ENCODE measurements around the gene WASF2. TPM values are rescaled to one million over a fixed set of nuclear protein-coding genes. Genes with fewer than 3 reads are reported as not detected.
A peak's percentile ranks its signal among the peaks of the same experiment; 100 is the strongest.
"Not testable (repeated sequence)": the region's sequence is repeated elsewhere in the genome, so short reads cannot be mapped to it uniquely, and the experiment has no call there.

Gene WASF2
- total RNA-seq, 2 experiments from 2014 or later, result 109 to 110 TPM

DNA sequence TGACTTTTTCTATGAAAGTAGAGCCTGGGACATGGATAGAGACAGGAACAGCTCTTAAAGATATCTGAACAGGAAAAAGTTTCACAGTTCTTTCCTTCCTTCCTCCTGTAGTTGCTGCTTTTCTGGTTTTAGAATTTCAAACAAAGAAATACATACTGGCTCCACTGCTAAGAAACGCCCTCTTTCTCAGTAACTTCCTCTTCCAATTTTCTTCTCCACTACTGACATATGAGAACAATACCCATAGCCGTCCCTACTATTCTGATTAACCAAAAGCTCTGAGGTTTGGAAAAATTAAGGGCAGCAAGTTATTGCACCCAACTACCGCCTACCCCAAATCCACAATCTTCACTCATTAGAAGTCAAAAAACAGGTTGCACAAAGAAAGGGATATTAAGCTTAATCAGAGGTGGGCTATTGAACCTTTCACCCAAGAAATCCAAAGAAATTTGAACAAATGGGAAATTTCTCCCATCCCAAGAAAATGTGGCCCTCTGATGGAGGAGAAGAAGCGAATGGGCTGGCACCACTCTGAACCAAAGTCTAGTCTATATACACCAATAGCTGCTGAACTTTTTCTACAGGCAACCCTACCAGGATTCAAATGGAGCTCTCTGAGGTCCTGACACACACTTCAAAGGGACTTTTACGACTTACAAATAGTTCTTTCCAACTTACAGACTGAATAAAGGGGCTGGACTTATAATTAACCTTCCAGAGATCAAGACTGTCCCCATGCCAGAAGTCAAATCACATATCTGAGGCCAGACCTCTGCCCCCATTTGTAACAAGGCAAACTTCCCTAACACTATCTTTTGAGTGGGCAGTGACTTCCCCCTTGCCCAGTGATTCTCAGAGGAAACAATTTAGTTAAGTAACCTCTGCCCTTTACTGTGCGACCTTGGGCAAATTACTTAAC lies 1.7 kb downstream of the WASF2 start:
- ChIA-PET POLR2A (interaction anchor here (0.7 to 3.0 kb wide), 4 partner anchors 11 to 70 kb away, joined by 3 to 21 read pairs (median 4); no protein-coding TSS in a partner anchor), CTCF (interaction anchor here (0.7 to 1.2 kb wide), 3 partner anchors 9 to 73 kb away, joined by 3 to 5 read pairs (median 3); no protein-coding TSS in a partner anchor)
- Mint-ChIP-seq H3K36me3 (peaks cover 4% of the 10 kb centered on the region), H3K27me3 (no peaks in the 10 kb centered on the region), H3K4me1 (ENCODE audit: low read depth) (peaks cover 39% of the 10 kb centered on the region), H3K4me3 (peak overlapping the region; percentile 96), H3K27ac (peak overlapping the region; percentile 91), H3K9me3 (no peaks in the 10 kb centered on the region)
- peak; percentile 14 for DNase-seq
- intact Hi-C loops (cut with micrococcal nuclease), result loop anchor here (1.0 kb wide), 1 partner anchor 43 kb away; no protein-coding TSS in a partner anchor

DNA sequence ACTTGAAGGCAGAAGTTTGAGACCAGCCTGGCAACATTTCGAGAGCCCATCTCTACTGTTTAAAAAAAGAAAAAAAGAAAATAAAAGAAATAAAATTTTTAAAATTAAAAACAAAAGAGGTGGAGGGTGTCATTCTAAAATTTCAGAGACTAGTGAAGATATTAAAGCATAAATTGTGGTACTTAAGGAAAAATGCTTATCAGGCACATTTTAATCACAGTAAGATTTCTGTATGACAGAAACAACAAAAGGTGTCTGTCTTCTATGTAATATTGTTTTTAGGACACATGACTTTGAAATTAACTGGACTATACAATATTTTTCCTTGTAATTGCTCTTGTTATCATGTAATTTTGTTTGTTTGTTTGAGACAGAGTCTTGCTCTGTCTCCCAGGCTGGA lies 4.6 kb downstream of the WASF2 start:
- Mint-ChIP-seq H3K9me3 (no peaks in the 10 kb centered on the region), H3K27ac (no peak overlapping the region), H3K27me3 (no peaks in the 10 kb centered on the region), H3K4me3 (no peak overlapping the region), H3K4me1 (ENCODE audit: low read depth) (peaks cover 46% of the 10 kb centered on the region), H3K36me3 (peaks cover 6% of the 10 kb centered on the region)
- DNase-seq, result no peak
- POLR2A ChIA-PET, result no interaction called here
- intact Hi-C loops (cut with micrococcal nuclease), result no loop called here
- CTCF ChIA-PET, result interaction anchor here (1.6 kb wide), 1 partner anchor 121 kb away, joined by 3 read pairs; no protein-coding TSS in a partner anchor

DNA sequence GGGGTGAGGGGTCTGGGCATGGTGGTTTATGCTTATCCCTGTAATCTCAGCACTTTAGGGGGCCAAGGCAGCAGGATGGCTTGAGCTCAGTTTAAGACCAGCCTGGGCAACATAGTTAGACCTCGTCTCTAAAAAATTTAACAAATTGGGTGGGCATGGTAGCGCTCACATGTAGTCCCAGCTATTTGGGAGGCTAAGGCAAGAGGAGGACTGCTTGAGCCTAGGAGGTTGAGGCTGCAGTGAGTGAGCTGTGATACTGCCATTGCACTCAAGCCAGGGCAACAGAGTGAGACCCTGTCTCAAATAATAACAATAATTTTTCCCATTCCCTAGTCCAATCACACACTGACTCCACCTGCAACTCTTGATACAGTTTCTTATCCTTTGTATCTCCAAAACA lies 6.3 kb downstream of the WASF2 start:
- Mint-ChIP-seq H3K27me3 (no peaks in the 10 kb centered on the region), H3K27ac (no peak overlapping the region), H3K36me3 (peaks cover 8% of the 10 kb centered on the region), H3K4me3 (no peak overlapping the region), H3K4me1 (ENCODE audit: low read depth) (peaks cover 52% of the 10 kb centered on the region), H3K9me3 (no peaks in the 10 kb centered on the region)
- ChIA-PET CTCF (interaction anchor here (1.0 to 1.9 kb wide), 3 partner anchors 9 to 73 kb away, joined by 3 to 4 read pairs (median 4); no protein-coding TSS in a partner anchor), POLR2A (no interaction called here)
- no peak for DNase-seq
- intact Hi-C loops (cut with micrococcal nuclease), result loop anchor here (5.0 kb wide), 1 partner anchor 39 kb away; no protein-coding TSS in a partner anchor

DNA sequence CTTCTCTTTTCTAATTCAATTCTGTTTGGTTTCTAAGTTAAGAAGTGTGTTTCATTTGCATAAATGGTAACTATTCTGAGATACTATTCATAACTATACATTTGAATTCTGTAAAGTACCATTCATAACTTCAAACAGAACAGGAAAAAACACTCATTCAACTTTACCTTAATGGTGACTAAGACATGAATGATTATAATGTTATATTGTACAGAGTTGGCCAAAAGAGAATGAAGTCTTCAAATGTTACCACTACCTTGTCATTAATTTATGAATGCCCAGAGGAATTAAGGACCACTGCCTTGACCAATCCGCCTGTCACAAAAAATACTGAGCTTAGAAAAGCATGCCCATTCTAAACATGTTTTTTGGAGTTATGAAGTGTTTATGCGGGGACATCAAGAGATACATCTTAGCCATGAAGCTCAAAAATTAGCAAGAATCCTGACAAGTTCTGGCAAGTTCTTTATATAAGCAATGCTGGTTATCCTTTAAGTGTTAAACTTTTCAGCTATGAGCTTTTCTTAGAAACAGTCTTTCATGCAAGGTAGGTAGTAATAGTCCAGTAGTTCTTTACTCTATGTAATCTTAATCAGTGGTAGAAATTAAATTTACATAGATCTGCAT lies 7.9 kb downstream of the WASF2 start:
- Mint-ChIP-seq H3K4me1 (ENCODE audit: low read depth) (peaks cover 52% of the 10 kb centered on the region), H3K27me3 (no peaks in the 10 kb centered on the region), H3K9me3 (no peaks in the 10 kb centered on the region), H3K27ac (peak overlapping the region; percentile 76), H3K36me3 (peaks cover 10% of the 10 kb centered on the region), H3K4me3 (no peak overlapping the region)
- POLR2A ChIA-PET, result interaction anchor here (0.7 to 2.0 kb wide), 3 partner anchors 10 to 66 kb away, joined by 3 to 11 read pairs (median 4); no protein-coding TSS in a partner anchor
- CTCF ChIA-PET, result interaction anchor here (0.7 to 1.9 kb wide), 10 partner anchors 10 to 187 kb away, joined by 3 to 8 read pairs (median 3); no protein-coding TSS in a partner anchor
- intact Hi-C loops (cut with micrococcal nuclease), result loop anchor here (1.0 to 5.0 kb wide), 3 partner anchors 37 to 64 kb away; no protein-coding TSS in a partner anchor
- no peak for DNase-seq

DNA sequence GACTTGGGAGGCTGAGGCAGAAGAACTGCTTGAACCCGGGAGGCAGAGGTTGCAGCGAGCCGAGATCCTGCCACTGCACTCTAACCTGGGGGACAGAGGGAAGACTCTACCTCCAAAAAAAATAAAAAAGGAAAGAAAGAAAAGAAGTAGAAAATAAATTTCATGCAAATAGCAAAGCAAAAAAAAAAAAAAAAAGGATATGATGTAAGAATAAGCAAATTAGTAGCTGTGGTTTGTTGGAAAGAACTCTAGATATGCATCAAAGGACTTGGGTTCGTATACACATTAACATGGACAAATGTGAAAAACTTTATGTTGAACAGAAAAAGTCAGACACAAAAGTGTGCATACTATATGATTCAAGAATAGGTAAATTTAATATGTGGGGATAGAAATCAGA lies 11.9 kb downstream of the WASF2 start:
- Mint-ChIP-seq H3K27ac (peak overlapping the region; percentile 57), H3K4me1 (ENCODE audit: low read depth) (peaks cover 76% of the 10 kb centered on the region), H3K9me3 (no peaks in the 10 kb centered on the region), H3K27me3 (no peaks in the 10 kb centered on the region), H3K36me3 (peaks cover 14% of the 10 kb centered on the region), H3K4me3 (no peak overlapping the region)
- CTCF ChIA-PET, result interaction anchor here (0.6 to 0.7 kb wide), 2 partner anchors 43 to 62 kb away, joined by 3 to 4 read pairs; no protein-coding TSS in a partner anchor
- no peak for DNase-seq
- intact Hi-C loops (cut with micrococcal nuclease), result no loop called here
- POLR2A ChIA-PET, result no interaction called here

GRCh38 chr1:27476237-27476636 lies 13.7 kb downstream of the WASF2 start:
- intact Hi-C loops (cut with micrococcal nuclease), result no loop called here
- Mint-ChIP-seq H3K4me1 (ENCODE audit: low read depth) (peaks cover 70% of the 10 kb centered on the region), H3K9me3 (no peaks in the 10 kb centered on the region), H3K27ac (peak overlapping the region; percentile 49), H3K36me3 (peaks cover 12% of the 10 kb centered on the region), H3K4me3 (no peak overlapping the region), H3K27me3 (no peaks in the 10 kb centered on the region)
- DNase-seq, result peak; percentile 57
- ChIA-PET CTCF (interaction anchor here (0.6 kb wide), 1 partner anchor 133 kb away, joined by 5 read pairs; no protein-coding TSS in a partner anchor), POLR2A (interaction anchor here (0.8 to 1.1 kb wide), 3 partner anchors 9 to 26 kb away, joined by 3 to 6 read pairs (median 4); no protein-coding TSS in a partner anchor)

GRCh38 chr1:27475720-27476119 lies 14.2 kb downstream of the WASF2 start:
- Mint-ChIP-seq H3K9me3 (no peaks in the 10 kb centered on the region), H3K4me3 (no peak overlapping the region), H3K27ac (no peak overlapping the region), H3K27me3 (no peaks in the 10 kb centered on the region), H3K36me3 (peaks cover 13% of the 10 kb centered on the region), H3K4me1 (ENCODE audit: low read depth) (peaks cover 68% of the 10 kb centered on the region)
- intact Hi-C loops (cut with micrococcal nuclease), result no loop called here
- DNase-seq, result no peak
- CTCF ChIA-PET, result interaction anchor here (0.6 to 0.7 kb wide), 2 partner anchors 133 to 175 kb away, joined by 3 to 5 read pairs; no protein-coding TSS in a partner anchor
- POLR2A ChIA-PET, result no interaction called here

- CTCF ChIA-PET, result no interaction called here
Measured at GRCh38 chr1:27473755-27474154, 16.2 kb downstream of the WASF2 start.

GRCh38 chr1:27472098-27472497 lies 17.9 kb downstream of the WASF2 start:
- H3K27ac Mint-ChIP-seq; intact Hi-C loops (cut with micrococcal nuclease); POLR2A ChIA-PET; DNase-seq; H3K9me3 Mint-ChIP-seq; H3K4me3 Mint-ChIP-seq; H3K27me3 Mint-ChIP-seq; CTCF ChIA-PET: not testable (repeated sequence)
- peaks cover 78% of the 10 kb centered on the region for H3K4me1 Mint-ChIP-seq (ENCODE audit: low read depth)
- peaks cover 20% of the 10 kb centered on the region for H3K36me3 Mint-ChIP-seq

More at GRCh38 chr1:27473755-27474154, 16.2 kb downstream of the WASF2 start:
- Mint-ChIP-seq H3K27me3 (no peaks in the 10 kb centered on the region), H3K9me3 (no peaks in the 10 kb centered on the region), H3K4me3 (no peak overlapping the region), H3K36me3 (peaks cover 22% of the 10 kb centered on the region), H3K27ac (peak overlapping the region; percentile 69), H3K4me1 (ENCODE audit: low read depth) (peaks cover 79% of the 10 kb centered on the region)
- peak; percentile 25 for DNase-seq
- intact Hi-C loops (cut with micrococcal nuclease), result no loop called here
- POLR2A ChIA-PET, result no interaction called here

- no peak for DNase-seq
- Mint-ChIP-seq H3K4me3 (no peak overlapping the region), H3K9me3 (no peaks in the 10 kb centered on the region), H3K4me1 (ENCODE audit: low read depth) (peaks cover 72% of the 10 kb centered on the region), H3K27me3 (no peaks in the 10 kb centered on the region), H3K36me3 (peaks cover 18% of the 10 kb centered on the region), H3K27ac (no peak overlapping the region)
- ChIA-PET CTCF (no interaction called here), POLR2A (no interaction called here)
- intact Hi-C loops (cut with micrococcal nuclease), result no loop called here
Measured at GRCh38 chr1:27471477-27471876, 18.5 kb downstream of the WASF2 start.

DNA sequence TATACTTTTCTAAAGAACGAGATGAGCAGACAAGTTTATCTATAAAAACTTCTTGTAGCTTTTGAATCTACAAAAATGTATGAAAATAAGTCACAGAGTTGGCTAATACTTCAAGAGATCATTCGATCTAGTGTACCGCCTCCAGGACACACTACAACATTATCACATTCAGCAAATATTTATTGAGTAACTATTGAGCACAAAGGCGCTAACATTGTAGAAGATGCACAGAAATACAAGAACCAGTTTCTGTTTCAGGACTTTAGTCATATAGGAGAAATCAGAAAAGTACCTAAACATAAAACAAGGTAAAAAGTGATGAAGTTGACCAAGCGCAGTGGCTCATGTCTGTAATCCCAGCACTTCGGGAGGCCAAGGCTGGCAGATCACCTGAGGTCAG lies 20.6 kb downstream of the WASF2 start:
- H3K4me1 Mint-ChIP-seq (ENCODE audit: low read depth), result peaks cover 68% of the 10 kb centered on the region
- no peaks in the 10 kb centered on the region for H3K9me3 Mint-ChIP-seq
- intact Hi-C loops (cut with micrococcal nuclease), result no loop called here
- DNase-seq, result no peak
- CTCF ChIA-PET, result no interaction called here
- no peak overlapping the region for H3K4me3 Mint-ChIP-seq
- no peaks in the 10 kb centered on the region for H3K27me3 Mint-ChIP-seq
- H3K27ac Mint-ChIP-seq, result peak overlapping the region; percentile 23
- peaks cover 14% of the 10 kb centered on the region for H3K36me3 Mint-ChIP-seq
- POLR2A ChIA-PET, result no interaction called here

DNA sequence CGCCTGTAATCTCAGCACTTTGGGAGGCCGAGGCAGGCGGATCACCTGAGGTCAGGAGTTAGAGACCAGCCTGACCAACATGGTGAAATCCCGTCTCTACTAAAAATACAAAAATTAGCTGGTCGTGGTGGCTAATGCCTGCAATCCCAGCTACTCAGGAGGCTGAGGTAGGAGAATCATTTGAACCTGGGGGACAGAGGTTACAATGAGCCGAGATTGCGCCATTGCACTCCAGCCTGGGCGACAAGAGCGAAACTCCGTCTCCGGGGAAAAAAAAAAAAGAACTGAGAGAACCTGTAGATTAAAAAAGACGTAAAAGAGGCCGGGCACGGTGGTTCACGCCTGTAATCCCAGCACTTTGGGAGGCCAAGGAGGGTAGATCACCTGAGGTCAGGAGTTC lies 21.6 kb downstream of the WASF2 start:
- intact Hi-C loops (cut with micrococcal nuclease); H3K27me3 Mint-ChIP-seq; POLR2A ChIA-PET; H3K27ac Mint-ChIP-seq; H3K9me3 Mint-ChIP-seq; DNase-seq; H3K4me3 Mint-ChIP-seq: not testable (repeated sequence)
- peaks cover 14% of the 10 kb centered on the region for H3K36me3 Mint-ChIP-seq
- CTCF ChIA-PET, result interaction anchor here (1.3 to 1.4 kb wide), 2 partner anchors 14 to 194 kb away, joined by 3 read pairs; no protein-coding TSS in a partner anchor
- peaks cover 58% of the 10 kb centered on the region for H3K4me1 Mint-ChIP-seq (ENCODE audit: low read depth)

Measured in activated CD4-positive, alpha-beta memory T cell treated with anti-CD3 and anti-CD28 coated beads for 36 hours (primary cell).